Keratinocyte (primary cell): Measurements from ENCODE around the gene DPH7. TPM values are rescaled to one million over a fixed set of nuclear protein-coding genes. Genes with fewer than 3 reads are reported as not detected.

Experiments
- DNase-seq: peaks from one replicate; pipeline ENCODE4 v3.0.0-alpha.2; 2011; ENCODE audit warnings: low read depth, missing footprints, low spot score
- FAIRE-seq: peaks from 2 replicates; lab custom pipeline; 2011; peaks lifted over from hg19 to GRCh38; lab: Jason Lieb, UNC
- H2AFZ ChIP-seq: 2 replicates; pipeline ENCODE4 v1.6.0; 2012; ENCODE audit warnings: low read length, control low read depth, inconsistent platforms; ENCODE audit not compliant: control insufficient read depth
- H3K27ac ChIP-seq: 2 replicates; pipeline ENCODE4 v1.5.1; 2011; ENCODE audit warnings: low read length; ENCODE audit not compliant: control insufficient read depth, insufficient read depth
- H3K27me3 ChIP-seq: 3 replicates; pipeline ENCODE4 v1.6.0; 2011; ENCODE audit warnings: low read length; ENCODE audit not compliant: control insufficient read depth, insufficient read depth; ENCODE audit errors: extremely low read depth
- H3K36me3 ChIP-seq, 2 experiments: 2 replicates in 1 of 2; 3 replicates in 1 of 2; pipeline ENCODE4 v1.5.1; 2011; ENCODE audit warnings: low read length in 2 of 2, mild to moderate bottlenecking in 1 of 2; ENCODE audit not compliant: control insufficient read depth in 2 of 2, insufficient read depth in 2 of 2; ENCODE audit errors: extremely low read depth in 1 of 2
- H3K4me1 ChIP-seq: 3 replicates; pipeline ENCODE4 v1.5.1; 2011; ENCODE audit warnings: low read length; ENCODE audit not compliant: control insufficient read depth, insufficient read depth; ENCODE audit errors: extremely low read depth
- H3K4me2 ChIP-seq: 3 replicates; pipeline ENCODE4 v1.6.0; 2011; ENCODE audit warnings: low read depth, low read length; ENCODE audit not compliant: control insufficient read depth, insufficient read depth; ENCODE audit errors: extremely low read depth
- H3K4me3 ChIP-seq, 3 experiments: fragments of 200-600 bp in 1 of 3; sonication (generic) in 1 of 3; 2 replicates in 2 of 3; 3 replicates in 1 of 3; pipeline ENCODE4 v1.5.1; 2011 to 2016; ENCODE audit warnings: low read length in 3 of 3, mild to moderate bottlenecking in 3 of 3, control low read depth in 2 of 3, inconsistent platforms in 1 of 3, low read depth in 1 of 3, mixed read lengths in 1 of 3, mixed run types in 1 of 3, moderate library complexity in 1 of 3; ENCODE audit not compliant: control insufficient read depth in 2 of 3, insufficient read depth in 2 of 3; ENCODE audit errors: extremely low read depth in 1 of 3
- H3K79me2 ChIP-seq: 2 replicates; pipeline ENCODE4 v1.6.0; 2012; ENCODE audit warnings: low read length; ENCODE audit not compliant: control insufficient read depth, insufficient read depth
- H3K9ac ChIP-seq: 3 replicates; pipeline ENCODE4 v1.6.0; 2011; ENCODE audit warnings: low read length; ENCODE audit not compliant: control insufficient read depth, insufficient read depth; ENCODE audit errors: extremely low read depth
- H3K9me1 ChIP-seq: 3 replicates; pipeline ENCODE4 v1.6.0; 2011; ENCODE audit warnings: low read length; ENCODE audit not compliant: control insufficient read depth, insufficient read depth; ENCODE audit errors: extremely low read depth
- H3K9me3 ChIP-seq: 2 replicates; pipeline ENCODE4 v1.5.1; 2012; ENCODE audit warnings: low read depth, low read length; ENCODE audit not compliant: control insufficient read depth
- H4K20me1 ChIP-seq: 3 replicates; pipeline ENCODE4 v1.6.0; 2011; ENCODE audit warnings: low read length; ENCODE audit not compliant: control insufficient read depth, insufficient read depth; ENCODE audit errors: extremely low read depth
- EZH2 ChIP-seq: IDR thresholded peaks from one replicate; pipeline ENCODE4 v1.6.1; 2012; ENCODE audit warnings: inconsistent platforms, mild to moderate bottlenecking, low read length, moderate library complexity
- dilution Hi-C: fragments of 300-500 bp; cut with MboI; formaldehyde crosslinking; loops from one replicate; pipeline ENCODE4 v1.7.0; 2020; ENCODE audit warnings: low sequenced_read_pairs; ENCODE audit not compliant: extremely low pct_ligation_motif_present
- polyA plus RNA-seq, 5 experiments: library from polyadenylated mRNA; depleted of rRNA in 3 of 5; stranded (reverse) in 3 of 5; stranded (forward) in 1 of 5; unstranded in 1 of 5; fragments of >200 nt; gene quantifications; 1 replicate in 1 of 5; 2 replicates in 3 of 5; 3 replicates in 1 of 5; pipeline versions ENCODE4 v1.2.1 to v1.2.3, GENCODE V29; 2011 to 2012; ENCODE audit warnings: missing spikeins in 2 of 5, low read depth in 1 of 5, low replicate concordance in 1 of 5
- TF ChIP-seq, protein P1 (sequence below), 3 experiments: IDR thresholded peaks in 1 of 3; conservative IDR thresholded peaks in 1 of 3; optimal IDR thresholded peaks in 1 of 3; 2 replicates in 2 of 3; 3 replicates in 1 of 3; pipeline versions ENCODE3 to v1.5.1; 2011; ENCODE audit warnings: low read length in 3 of 3, mild to moderate bottlenecking in 3 of 3, moderate library complexity in 2 of 3, control low read depth in 1 of 3, inconsistent platforms in 1 of 3; ENCODE audit not compliant: insufficient read depth in 2 of 3; ENCODE audit errors: extremely low read depth in 1 of 3

The DPH7 gene
- polyA plus RNA-seq, 1 donor (not counting 4 experiments of a cell fraction or from before 2014, with no cell fraction given), result 25.3 TPM

GRCh38 chr9:137586854-137587253 lies 8.1 kb upstream of the DPH7 start:
- Histone ChIP-seq H3K4me1 (peaks cover 13% of the 10 kb centered on the region), H3K4me3 (no peak overlapping the region), H3K36me3 (peaks cover 40 to 53% of the 10 kb centered on the region in 2 experiments), H3K9ac (no peak overlapping the region), H3K79me2 (peaks cover 60% of the 10 kb centered on the region), H3K9me3 (no peaks in the 10 kb centered on the region), H3K9me1 (no peaks in the 10 kb centered on the region), H4K20me1 (peaks cover 11% of the 10 kb centered on the region), H2AFZ (no peak overlapping the region), H3K27ac (no peak overlapping the region), H3K4me2 (no peak overlapping the region), H3K27me3 (no peaks in the 10 kb centered on the region)
- no peak for FAIRE-seq
- TF ChIP-seq, protein P1, sequence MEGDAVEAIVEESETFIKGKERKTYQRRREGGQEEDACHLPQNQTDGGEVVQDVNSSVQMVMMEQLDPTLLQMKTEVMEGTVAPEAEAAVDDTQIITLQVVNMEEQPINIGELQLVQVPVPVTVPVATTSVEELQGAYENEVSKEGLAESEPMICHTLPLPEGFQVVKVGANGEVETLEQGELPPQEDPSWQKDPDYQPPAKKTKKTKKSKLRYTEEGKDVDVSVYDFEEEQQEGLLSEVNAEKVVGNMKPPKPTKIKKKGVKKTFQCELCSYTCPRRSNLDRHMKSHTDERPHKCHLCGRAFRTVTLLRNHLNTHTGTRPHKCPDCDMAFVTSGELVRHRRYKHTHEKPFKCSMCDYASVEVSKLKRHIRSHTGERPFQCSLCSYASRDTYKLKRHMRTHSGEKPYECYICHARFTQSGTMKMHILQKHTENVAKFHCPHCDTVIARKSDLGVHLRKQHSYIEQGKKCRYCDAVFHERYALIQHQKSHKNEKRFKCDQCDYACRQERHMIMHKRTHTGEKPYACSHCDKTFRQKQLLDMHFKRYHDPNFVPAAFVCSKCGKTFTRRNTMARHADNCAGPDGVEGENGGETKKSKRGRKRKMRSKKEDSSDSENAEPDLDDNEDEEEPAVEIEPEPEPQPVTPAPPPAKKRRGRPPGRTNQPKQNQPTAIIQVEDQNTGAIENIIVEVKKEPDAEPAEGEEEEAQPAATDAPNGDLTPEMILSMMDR (optimal IDR thresholded peaks at IDR 0.05 in 1 of 3, IDR thresholded peaks at IDR 0.05 in 1 of 3, conservative IDR thresholded peaks at IDR 0.05 in 1 of 3; ENCODE audit: extremely low read depth in 1 of 3, insufficient read depth in 2 of 3, low read length in 3 of 3), result no peak
- TF ChIP-seq EZH2, result no peak
- no peak for DNase-seq
- dilution Hi-C loops, result no loop called here

DNA sequence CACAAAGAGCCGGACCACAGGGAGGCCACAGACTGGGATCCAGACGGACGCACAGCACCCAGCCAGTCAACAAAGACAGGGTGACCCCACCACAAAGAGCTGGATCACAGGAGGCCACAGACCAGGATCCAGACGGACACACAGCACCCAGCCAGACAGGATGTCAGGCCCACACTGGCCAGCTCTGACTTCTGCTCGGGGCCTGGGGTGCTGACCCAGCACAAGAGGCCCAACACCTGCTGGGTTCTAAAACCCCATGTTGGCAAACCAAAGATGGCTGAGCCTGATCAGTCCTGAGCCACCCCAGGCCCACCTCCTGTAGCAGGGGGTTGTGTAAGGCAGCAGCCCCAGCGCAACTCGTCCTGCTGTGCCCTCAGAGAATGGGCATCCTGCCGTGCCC lies 5.2 kb upstream of the DPH7 start:
- DNase-seq (no peak), FAIRE-seq (no peak)
- no peaks in the 10 kb centered on the region for H3K27me3 ChIP-seq
- peaks cover 10% of the 10 kb centered on the region for H4K20me1 ChIP-seq
- dilution Hi-C loops, result no loop called here
- no peaks in the 10 kb centered on the region for H3K9me3 ChIP-seq
- no peak overlapping the region for H2AFZ ChIP-seq
- H3K79me2 ChIP-seq, result peaks cover 48% of the 10 kb centered on the region
- H3K4me3 ChIP-seq, result no peak overlapping the region
- H3K4me1 ChIP-seq, result peaks cover 9% of the 10 kb centered on the region
- no peak overlapping the region for H3K4me2 ChIP-seq
- H3K9me1 ChIP-seq, result no peaks in the 10 kb centered on the region
- H3K36me3 ChIP-seq, result peaks cover 45 to 64% of the 10 kb centered on the region in 2 experiments
- no peak overlapping the region for H3K9ac ChIP-seq
- no peak overlapping the region for H3K27ac ChIP-seq
- TF ChIP-seq, protein P1 (optimal IDR thresholded peaks at IDR 0.05 in 1 of 3, IDR thresholded peaks at IDR 0.05 in 1 of 3, conservative IDR thresholded peaks at IDR 0.05 in 1 of 3; ENCODE audit: extremely low read depth in 1 of 3, insufficient read depth in 2 of 3, low read length in 3 of 3), result no peak
- TF ChIP-seq EZH2, result no peak
